ENCODE data around the gene OR2T12. TPM values are rescaled to one million over a fixed set of nuclear protein-coding genes. Genes with fewer than 3 reads are reported as not detected.
A peak's percentile ranks its signal among the peaks of the same experiment; 100 is the strongest.

The OR2T12 gene
- total RNA-seq, 6 experiments from 2014 or later, result not detected

- TF ChIP-seq CTCF (IDR thresholded peaks at IDR 0.05), result peak; percentile 80
- Mint-ChIP-seq H3K36me3 (ENCODE audit: low read depth) (no peaks in the 10 kb centered on the region), H3K27ac (no peak overlapping the region), H3K4me1 (ENCODE audit: low read depth) (no peaks in the 10 kb centered on the region), H3K9me3 (peaks cover 10% of the 10 kb centered on the region), H3K27me3 (ENCODE audit: insufficient read depth) (peaks cover 2% of the 10 kb centered on the region), H3K4me3 (peak overlapping the region; percentile 53)
- DNase-seq, result peak; percentile 5
Observed at GRCh38 chr1:248243204-248243603, 60.0 kb downstream of the OR2T12 start.

Other genes starting within 250 kb of the OR2T12 start
- not detected for gene OR2L13, start 208.2 kb downstream of the OR2T12 start, total RNA-seq (2021; fragmentation: NEBNext Ultra II Directional; extraction: Animal tissue kit (Norgen Biotek cat#: 25700))
- not detected for gene OR2M5, start 158.3 kb downstream of the OR2T12 start, total RNA-seq (2021; fragmentation: NEBNext Ultra II Directional; extraction: Animal tissue kit (Norgen Biotek cat#: 25700))
- gene OR2M2, start 128.6 kb downstream of the OR2T12 start, total RNA-seq (2021; fragmentation: NEBNext Ultra II Directional; extraction: Animal tissue kit (Norgen Biotek cat#: 25700)), result not detected
- under 1 TPM in 3 of 6 experiments, not detected in 3; 0.03 to 0.05 (median 0.05) TPM for gene OR2M3, start 106.2 kb downstream of the OR2T12 start, total RNA-seq (2021; fragmentation: NEBNext Ultra II Directional; extraction: Animal tissue kit (Norgen Biotek cat#: 25700))
- gene OR2M4, start 72.0 kb downstream of the OR2T12 start, total RNA-seq (2021; fragmentation: NEBNext Ultra II Directional; extraction: Animal tissue kit (Norgen Biotek cat#: 25700)), result under 1 TPM in 3 of 6 experiments, not detected in 3; 0.05 to 0.09 (median 0.07) TPM
- gene OR2T33, start 25.4 kb downstream of the OR2T12 start, total RNA-seq (2021; fragmentation: NEBNext Ultra II Directional; extraction: Animal tissue kit (Norgen Biotek cat#: 25700)), result under 1 TPM in 1 of 6 experiments, not detected in 5; 0.16 TPM
- not detected for gene OR2M7, start 21.1 kb upstream of the OR2T12 start, total RNA-seq (2021; fragmentation: NEBNext Ultra II Directional; extraction: Animal tissue kit (Norgen Biotek cat#: 25700))
- not detected for gene OR14C36, start 45.4 kb upstream of the OR2T12 start, total RNA-seq (2021; fragmentation: NEBNext Ultra II Directional; extraction: Animal tissue kit (Norgen Biotek cat#: 25700))
- not detected for gene OR2T4, start 58.2 kb upstream of the OR2T12 start, total RNA-seq (2021; fragmentation: NEBNext Ultra II Directional; extraction: Animal tissue kit (Norgen Biotek cat#: 25700))
- gene OR2T6, start 72.3 kb upstream of the OR2T12 start, total RNA-seq (2021; fragmentation: NEBNext Ultra II Directional; extraction: Animal tissue kit (Norgen Biotek cat#: 25700)), result not detected
- gene OR2T1, start 99.6 kb upstream of the OR2T12 start, total RNA-seq (2021; fragmentation: NEBNext Ultra II Directional; extraction: Animal tissue kit (Norgen Biotek cat#: 25700)), result not detected
- gene OR2T2, start 142.2 kb upstream of the OR2T12 start, total RNA-seq (2021; fragmentation: NEBNext Ultra II Directional; extraction: Animal tissue kit (Norgen Biotek cat#: 25700)), result not detected
- not detected for gene OR2T3, start 169.9 kb upstream of the OR2T12 start, total RNA-seq (2021; fragmentation: NEBNext Ultra II Directional; extraction: Animal tissue kit (Norgen Biotek cat#: 25700))
- gene OR2T5, start 185.2 kb upstream of the OR2T12 start, total RNA-seq (2021; fragmentation: NEBNext Ultra II Directional; extraction: Animal tissue kit (Norgen Biotek cat#: 25700)), result not detected
- gene OR2G6, start 204.6 kb upstream of the OR2T12 start, total RNA-seq (2021; fragmentation: NEBNext Ultra II Directional; extraction: Animal tissue kit (Norgen Biotek cat#: 25700)), result not detected

Data from HFFc6 (cell line).